ENCODE measurements around the gene KCTD1. TPM values are rescaled to one million over a fixed set of nuclear protein-coding genes. Genes with fewer than 3 reads are reported as not detected.

Gene KCTD1
- total RNA-seq, 2 experiments from 2014 or later, result 3.2 to 4.2 TPM

DNA sequence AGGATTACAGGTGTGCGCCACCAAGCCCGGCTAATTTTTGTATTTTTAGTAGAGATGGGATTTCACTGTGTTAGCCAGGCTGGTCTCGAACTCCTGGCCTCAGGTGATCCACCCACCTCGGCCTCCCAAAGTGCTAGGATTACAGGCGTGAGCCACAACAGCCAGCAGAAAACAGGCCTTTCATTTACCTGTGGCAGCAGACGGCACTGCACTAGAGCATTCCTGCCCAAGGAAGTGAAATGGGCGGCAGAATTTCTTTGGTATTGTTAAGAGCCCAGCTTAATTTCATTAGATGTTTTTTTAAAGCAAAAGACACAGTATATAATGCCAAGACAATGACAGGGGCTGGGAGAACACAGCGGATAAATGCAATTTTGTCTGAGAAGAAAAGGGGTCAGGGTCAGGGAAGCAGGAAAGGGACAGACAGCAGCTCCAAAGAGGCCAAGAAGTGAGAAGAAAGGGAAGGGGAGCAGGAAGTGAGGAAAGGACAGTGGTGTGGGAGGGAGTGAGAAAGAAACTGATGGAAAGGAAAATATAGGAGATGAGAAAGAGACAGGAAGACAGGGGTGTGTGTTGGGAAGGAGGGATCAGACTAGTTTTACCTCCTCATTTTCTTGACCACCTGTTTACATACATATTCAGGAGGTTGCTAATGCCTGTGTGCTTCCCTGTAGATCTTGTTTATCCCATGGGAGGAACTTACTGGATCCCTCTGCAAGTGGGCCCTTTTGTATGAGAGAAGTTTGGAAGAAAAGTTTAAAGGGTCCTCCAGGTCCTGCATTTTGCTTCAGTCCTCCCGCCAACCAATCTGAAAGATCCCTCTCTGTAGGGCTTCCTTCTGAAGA lies 32.5 kb downstream of the KCTD1 start:
- no peaks in the 10 kb centered on the region for H3K27me3 Mint-ChIP-seq
- H3K27ac Mint-ChIP-seq, result no peak overlapping the region
- H3K4me1 Mint-ChIP-seq, result no peaks in the 10 kb centered on the region
- ATAC-seq (no peak), DNase-seq (no peak)
- intact Hi-C loops (cut with DNase I, micrococcal nuclease), result no loop called here
- H3K4me3 Mint-ChIP-seq, result no peak overlapping the region
- ChIA-PET CTCF (no interaction called here), POLR2A (no interaction called here)
- no peaks in the 10 kb centered on the region for H3K9me3 Mint-ChIP-seq (ENCODE audit: low read depth)
- no peaks in the 10 kb centered on the region for H3K36me3 Mint-ChIP-seq (ENCODE audit: low read depth)

DNA sequence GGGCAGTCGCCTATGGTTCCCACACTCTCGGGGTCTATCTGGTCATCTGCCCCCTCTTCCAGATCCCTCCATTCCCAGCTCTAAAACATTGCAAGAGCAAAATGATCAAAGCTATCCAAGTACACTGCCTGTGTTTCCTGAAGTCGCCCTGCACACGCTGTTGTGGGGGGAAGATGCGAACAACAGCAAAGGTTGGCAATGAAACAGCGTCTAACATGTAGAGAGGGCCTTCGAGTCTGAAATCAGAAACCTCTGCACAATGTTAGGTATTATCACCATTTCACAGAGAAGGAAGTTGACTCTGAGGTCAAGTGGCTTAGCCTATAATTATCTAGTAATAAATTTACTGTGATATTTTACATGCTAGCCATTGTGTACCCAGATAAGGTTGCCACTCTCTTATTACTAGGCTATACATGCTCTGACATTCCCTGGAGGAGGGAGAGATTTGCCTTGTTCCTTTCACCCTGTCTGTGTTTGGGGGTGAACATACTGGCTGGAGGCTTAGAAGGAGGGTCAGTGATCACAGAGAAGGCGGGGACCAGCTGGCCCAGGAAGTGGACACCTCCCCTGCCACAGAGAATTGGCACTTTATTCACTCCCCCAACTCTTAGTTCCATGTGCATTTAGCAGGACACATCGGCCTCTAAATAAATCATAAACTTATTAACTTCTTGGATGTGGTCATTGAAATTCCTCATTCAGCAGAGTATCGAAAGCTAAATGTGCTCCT lies 36.8 kb downstream of the KCTD1 start:
- ATAC-seq, result no peak
- no peak for DNase-seq
- Mint-ChIP-seq H3K27me3 (no peaks in the 10 kb centered on the region), H3K36me3 (ENCODE audit: low read depth) (no peaks in the 10 kb centered on the region), H3K4me3 (no peak overlapping the region), H3K4me1 (no peaks in the 10 kb centered on the region), H3K9me3 (ENCODE audit: low read depth) (no peaks in the 10 kb centered on the region), H3K27ac (no peak overlapping the region)
- CTCF ChIA-PET, result interaction anchor here (1.4 kb wide), 1 partner anchor 10 kb away, joined by 3 read pairs; no protein-coding TSS in a partner anchor
- POLR2A ChIA-PET, result interaction anchor here (0.6 kb wide), 1 partner anchor 58 kb away, joined by 3 read pairs; no protein-coding TSS in a partner anchor
- intact Hi-C loops (cut with DNase I, micrococcal nuclease), result no loop called here

DNA sequence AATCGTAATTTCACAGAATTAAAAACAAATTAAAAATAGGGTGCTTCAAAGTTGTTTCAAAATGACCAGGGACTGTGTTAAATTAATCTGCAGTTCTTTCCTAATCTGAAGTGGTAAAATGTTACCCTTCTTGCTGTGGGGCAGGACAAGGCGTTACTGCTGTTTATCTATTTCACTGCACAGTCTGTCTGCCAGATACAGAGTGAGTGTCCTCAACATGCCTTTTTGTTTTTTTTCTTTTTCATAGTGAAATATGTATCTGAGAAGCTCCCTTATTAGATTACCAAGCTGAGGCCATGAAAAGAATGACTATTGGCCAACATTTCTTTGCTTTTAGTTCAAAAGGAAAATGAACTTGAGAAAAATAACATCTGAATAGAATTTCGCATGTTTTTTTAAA lies 38.0 kb downstream of the KCTD1 start:
- no peak overlapping the region for H3K4me3 Mint-ChIP-seq
- no peaks in the 10 kb centered on the region for H3K4me1 Mint-ChIP-seq
- no peak for DNase-seq
- no peak overlapping the region for H3K27ac Mint-ChIP-seq
- no peak for ATAC-seq
- H3K36me3 Mint-ChIP-seq (ENCODE audit: low read depth), result no peaks in the 10 kb centered on the region
- ChIA-PET POLR2A (no interaction called here), CTCF (interaction anchor here (0.6 to 1.4 kb wide), 3 partner anchors 9 to 67 kb away, joined by 3 to 4 read pairs (median 3); no protein-coding TSS in a partner anchor)
- no peaks in the 10 kb centered on the region for H3K27me3 Mint-ChIP-seq
- intact Hi-C loops (cut with DNase I, micrococcal nuclease), result no loop called here
- H3K9me3 Mint-ChIP-seq (ENCODE audit: low read depth), result no peaks in the 10 kb centered on the region

DNA sequence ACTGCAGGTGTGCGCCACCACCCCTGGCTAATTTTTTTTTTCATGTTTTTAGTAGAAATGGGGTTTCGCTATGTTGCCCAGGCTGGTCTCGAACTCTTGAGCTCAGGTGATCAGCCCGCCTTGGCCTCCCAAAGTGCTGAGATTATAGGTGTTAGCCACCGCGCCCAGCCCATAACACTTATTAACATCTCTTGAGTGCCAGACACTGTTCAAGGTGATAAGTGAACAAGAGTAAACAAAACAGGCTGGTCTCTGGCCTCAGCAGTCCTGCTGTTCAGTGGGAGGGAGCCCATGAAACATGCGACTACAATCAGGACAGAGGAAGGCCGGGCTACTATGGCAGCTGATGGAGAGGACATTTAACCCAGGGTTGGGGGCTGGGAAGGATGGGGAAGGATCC lies 42.3 kb downstream of the KCTD1 start:
- Mint-ChIP-seq H3K4me1 (peaks cover 3% of the 10 kb centered on the region), H3K9me3 (ENCODE audit: low read depth) (no peaks in the 10 kb centered on the region), H3K36me3 (ENCODE audit: low read depth) (no peaks in the 10 kb centered on the region), H3K27me3 (no peaks in the 10 kb centered on the region), H3K27ac (no peak overlapping the region), H3K4me3 (no peak overlapping the region)
- ATAC-seq, result no peak
- POLR2A ChIA-PET, result interaction anchor here (0.6 kb wide), 1 partner anchor 565 kb away, joined by 3 read pairs; no protein-coding TSS in a partner anchor
- CTCF ChIA-PET, result interaction anchor here (1.6 kb wide), 1 partner anchor 122 kb away, joined by 4 read pairs; no protein-coding TSS in a partner anchor
- intact Hi-C loops (cut with DNase I, micrococcal nuclease), result no loop called here
- DNase-seq, result no peak

DNA sequence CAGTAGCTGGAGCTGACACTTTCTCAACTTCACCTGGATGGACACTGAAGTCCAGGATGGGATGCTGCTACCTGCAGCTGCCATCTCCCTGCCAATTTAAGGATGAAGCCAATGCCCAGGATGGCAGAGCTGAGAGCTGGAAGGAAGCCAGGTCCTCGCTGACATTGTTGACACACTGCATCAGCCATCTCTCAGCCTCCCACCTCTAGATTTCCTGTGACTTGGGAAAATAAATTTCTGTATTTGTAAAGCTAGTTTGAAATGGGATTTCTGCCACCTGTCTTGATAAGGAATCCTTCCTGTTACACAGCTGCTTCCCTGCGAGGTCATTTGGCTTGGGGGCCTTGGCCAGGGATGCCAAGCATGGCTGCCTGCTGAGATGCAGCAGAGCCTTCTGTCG lies 43.5 kb downstream of the KCTD1 start:
- H3K4me3 Mint-ChIP-seq, result no peak overlapping the region
- ChIA-PET CTCF (no interaction called here), POLR2A (no interaction called here)
- DNase-seq (no peak), ATAC-seq (no peak)
- no peaks in the 10 kb centered on the region for H3K36me3 Mint-ChIP-seq (ENCODE audit: low read depth)
- H3K27me3 Mint-ChIP-seq, result no peaks in the 10 kb centered on the region
- no peak overlapping the region for H3K27ac Mint-ChIP-seq
- H3K4me1 Mint-ChIP-seq, result peaks cover 3% of the 10 kb centered on the region
- intact Hi-C loops (cut with DNase I, micrococcal nuclease), result no loop called here
- no peaks in the 10 kb centered on the region for H3K9me3 Mint-ChIP-seq (ENCODE audit: low read depth)

DNA sequence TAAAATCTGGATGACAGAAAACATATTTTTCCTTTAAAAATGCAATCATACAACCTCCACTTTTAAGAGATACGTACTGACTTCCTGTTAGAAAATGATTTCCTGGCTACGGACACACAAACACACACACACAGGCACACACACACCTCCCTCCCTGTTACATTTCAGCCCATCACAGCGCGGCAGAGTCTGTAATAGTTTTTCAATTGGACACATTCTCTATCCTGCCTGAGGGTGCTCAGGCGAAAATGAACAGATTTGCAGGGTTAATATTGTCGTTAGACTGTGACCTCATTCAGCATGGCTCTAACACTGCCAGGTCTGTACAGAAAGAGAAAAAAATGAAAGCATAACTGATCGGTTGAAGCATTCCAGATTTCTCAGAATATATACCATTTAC lies 45.0 kb downstream of the KCTD1 start:
- ChIA-PET POLR2A (no interaction called here), CTCF (no interaction called here)
- H3K27me3 Mint-ChIP-seq, result no peaks in the 10 kb centered on the region
- H3K27ac Mint-ChIP-seq, result no peak overlapping the region
- no peak for ATAC-seq
- H3K36me3 Mint-ChIP-seq (ENCODE audit: low read depth), result no peaks in the 10 kb centered on the region
- intact Hi-C loops (cut with DNase I, micrococcal nuclease), result no loop called here
- no peak for DNase-seq
- H3K4me1 Mint-ChIP-seq, result peaks cover 3% of the 10 kb centered on the region
- no peak overlapping the region for H3K4me3 Mint-ChIP-seq
- H3K9me3 Mint-ChIP-seq (ENCODE audit: low read depth), result no peaks in the 10 kb centered on the region

DNA sequence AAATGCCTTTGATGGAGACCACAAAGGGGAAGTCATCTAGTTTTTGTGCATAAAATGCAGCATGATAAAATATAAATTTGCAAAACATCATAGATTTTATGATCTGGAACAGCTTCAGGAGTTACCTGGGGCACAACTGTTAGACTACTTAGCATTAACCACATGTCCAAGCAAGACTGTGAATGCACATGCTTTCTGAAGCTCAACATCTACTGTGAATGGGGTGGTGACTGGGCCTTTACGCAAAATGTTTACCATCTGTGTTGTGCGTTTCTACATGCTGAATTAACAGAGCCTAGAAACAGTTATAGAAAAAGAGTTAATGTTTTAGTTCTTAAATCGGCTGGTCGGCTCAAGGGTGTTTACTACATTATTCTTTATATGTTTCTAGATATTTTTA lies 45.5 kb downstream of the KCTD1 start:
- Mint-ChIP-seq H3K4me3 (no peak overlapping the region), H3K27ac (no peak overlapping the region), H3K36me3 (ENCODE audit: low read depth) (no peaks in the 10 kb centered on the region), H3K4me1 (peaks cover 3% of the 10 kb centered on the region), H3K9me3 (ENCODE audit: low read depth) (no peaks in the 10 kb centered on the region), H3K27me3 (no peaks in the 10 kb centered on the region)
- intact Hi-C loops (cut with DNase I, micrococcal nuclease), result no loop called here
- ATAC-seq (no peak), DNase-seq (no peak)
- CTCF ChIA-PET, result no interaction called here
- POLR2A ChIA-PET, result no interaction called here

DNA sequence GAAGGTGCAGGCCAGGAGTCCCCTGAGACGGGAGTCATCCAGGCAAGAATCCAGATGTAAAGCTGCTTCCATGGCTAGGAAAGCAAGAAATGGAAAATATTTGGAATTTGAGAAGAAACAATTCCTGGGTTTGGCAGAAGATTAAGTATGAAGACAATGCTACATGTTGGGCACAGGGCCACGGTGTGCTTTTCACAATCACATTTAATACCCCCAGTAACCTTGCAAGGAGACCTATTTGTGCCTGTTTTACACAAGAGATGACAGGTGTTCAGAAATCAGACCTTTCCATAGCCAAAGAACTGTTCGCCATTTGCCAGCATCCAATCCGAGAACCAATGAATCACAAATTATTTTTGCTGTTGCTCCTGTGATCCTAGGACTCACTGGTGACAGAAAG lies 50.5 kb downstream of the KCTD1 start:
- H3K4me3 Mint-ChIP-seq, result no peak overlapping the region
- POLR2A ChIA-PET, result no interaction called here
- CTCF ChIA-PET, result no interaction called here
- ATAC-seq (no peak), DNase-seq (no peak)
- no peaks in the 10 kb centered on the region for H3K27me3 Mint-ChIP-seq
- no peaks in the 10 kb centered on the region for H3K36me3 Mint-ChIP-seq (ENCODE audit: low read depth)
- H3K27ac Mint-ChIP-seq, result no peak overlapping the region
- H3K4me1 Mint-ChIP-seq, result no peaks in the 10 kb centered on the region
- intact Hi-C loops (cut with DNase I, micrococcal nuclease), result no loop called here
- H3K9me3 Mint-ChIP-seq (ENCODE audit: low read depth), result no peaks in the 10 kb centered on the region

DNA sequence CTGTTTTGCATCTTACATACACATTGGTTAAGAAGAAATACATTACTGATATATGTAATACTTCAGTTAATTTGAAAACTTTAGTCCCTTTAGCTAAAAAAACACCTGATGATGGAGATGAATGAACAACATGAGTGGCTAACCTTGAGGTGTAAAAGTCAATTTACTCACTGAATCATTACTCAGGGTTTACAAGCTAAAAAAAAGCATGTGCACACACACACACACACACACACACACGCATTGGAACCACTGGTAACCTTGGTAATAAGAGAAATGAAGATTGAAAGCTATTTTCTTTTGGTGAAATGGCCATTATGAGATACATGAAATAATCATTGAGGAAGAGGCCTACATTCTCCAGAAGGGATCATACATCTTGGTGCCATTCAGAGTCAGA lies 51.8 kb downstream of the KCTD1 start:
- intact Hi-C loops (cut with DNase I, micrococcal nuclease), result no loop called here
- Mint-ChIP-seq H3K36me3 (ENCODE audit: low read depth) (no peaks in the 10 kb centered on the region), H3K4me1 (no peaks in the 10 kb centered on the region), H3K27ac (no peak overlapping the region), H3K9me3 (ENCODE audit: low read depth) (no peaks in the 10 kb centered on the region), H3K27me3 (no peaks in the 10 kb centered on the region), H3K4me3 (no peak overlapping the region)
- POLR2A ChIA-PET, result no interaction called here
- no peak for ATAC-seq
- CTCF ChIA-PET, result interaction anchor here (0.7 kb wide), 1 partner anchor 1219 kb away, joined by 3 read pairs; no protein-coding TSS in a partner anchor
- DNase-seq, result no peak

DNA sequence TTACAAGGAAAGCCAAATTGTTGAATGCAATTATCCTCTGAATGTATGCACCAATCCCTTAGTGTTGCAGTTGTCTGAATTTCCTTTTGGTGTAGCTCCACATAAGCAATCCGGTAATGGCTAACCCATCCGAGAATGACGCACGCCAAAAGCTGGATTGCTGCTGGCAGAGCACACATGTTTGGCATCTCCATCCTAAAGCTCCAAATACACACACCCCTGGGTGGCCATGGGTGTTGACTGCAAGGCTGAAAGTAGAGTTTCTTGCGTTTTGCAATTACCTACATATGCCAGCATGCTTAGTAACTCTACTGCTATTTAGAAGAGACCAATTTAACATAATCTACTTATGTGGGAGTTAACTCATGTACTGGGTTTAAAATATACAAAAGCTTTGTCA lies 53.1 kb downstream of the KCTD1 start:
- DNase-seq (no peak), ATAC-seq (no peak)
- no peak overlapping the region for H3K4me3 Mint-ChIP-seq
- CTCF ChIA-PET, result no interaction called here
- no peaks in the 10 kb centered on the region for H3K9me3 Mint-ChIP-seq (ENCODE audit: low read depth)
- H3K27ac Mint-ChIP-seq, result no peak overlapping the region
- POLR2A ChIA-PET, result no interaction called here
- no peaks in the 10 kb centered on the region for H3K36me3 Mint-ChIP-seq (ENCODE audit: low read depth)
- intact Hi-C loops (cut with DNase I, micrococcal nuclease), result no loop called here
- no peaks in the 10 kb centered on the region for H3K27me3 Mint-ChIP-seq
- no peaks in the 10 kb centered on the region for H3K4me1 Mint-ChIP-seq

DNA sequence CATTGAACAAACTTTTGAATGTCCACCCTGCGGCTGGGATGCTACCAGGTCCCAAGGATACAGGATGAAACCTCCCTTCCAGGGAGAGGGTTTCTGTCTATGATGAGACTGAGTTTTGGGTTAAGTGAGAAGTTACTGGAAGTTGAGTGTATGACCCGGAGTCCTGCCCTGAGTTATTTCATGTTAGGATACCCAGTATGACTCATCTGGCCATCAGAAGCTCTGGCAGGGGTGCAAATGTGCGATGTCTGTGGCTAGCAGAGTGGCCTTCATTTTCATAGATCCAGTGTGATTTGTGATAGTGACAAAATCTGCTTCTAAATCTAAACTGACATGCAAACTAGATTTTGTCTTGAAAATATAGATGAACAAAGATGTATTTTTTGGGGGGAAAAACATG lies 55.3 kb downstream of the KCTD1 start:
- H3K4me3 Mint-ChIP-seq, result no peak overlapping the region
- ChIA-PET POLR2A (no interaction called here), CTCF (no interaction called here)
- no peaks in the 10 kb centered on the region for H3K9me3 Mint-ChIP-seq (ENCODE audit: low read depth)
- no peak for DNase-seq
- no peak for ATAC-seq
- intact Hi-C loops (cut with DNase I, micrococcal nuclease), result no loop called here
- no peaks in the 10 kb centered on the region for H3K36me3 Mint-ChIP-seq (ENCODE audit: low read depth)
- no peak overlapping the region for H3K27ac Mint-ChIP-seq
- H3K4me1 Mint-ChIP-seq, result no peaks in the 10 kb centered on the region
- no peaks in the 10 kb centered on the region for H3K27me3 Mint-ChIP-seq

DNA sequence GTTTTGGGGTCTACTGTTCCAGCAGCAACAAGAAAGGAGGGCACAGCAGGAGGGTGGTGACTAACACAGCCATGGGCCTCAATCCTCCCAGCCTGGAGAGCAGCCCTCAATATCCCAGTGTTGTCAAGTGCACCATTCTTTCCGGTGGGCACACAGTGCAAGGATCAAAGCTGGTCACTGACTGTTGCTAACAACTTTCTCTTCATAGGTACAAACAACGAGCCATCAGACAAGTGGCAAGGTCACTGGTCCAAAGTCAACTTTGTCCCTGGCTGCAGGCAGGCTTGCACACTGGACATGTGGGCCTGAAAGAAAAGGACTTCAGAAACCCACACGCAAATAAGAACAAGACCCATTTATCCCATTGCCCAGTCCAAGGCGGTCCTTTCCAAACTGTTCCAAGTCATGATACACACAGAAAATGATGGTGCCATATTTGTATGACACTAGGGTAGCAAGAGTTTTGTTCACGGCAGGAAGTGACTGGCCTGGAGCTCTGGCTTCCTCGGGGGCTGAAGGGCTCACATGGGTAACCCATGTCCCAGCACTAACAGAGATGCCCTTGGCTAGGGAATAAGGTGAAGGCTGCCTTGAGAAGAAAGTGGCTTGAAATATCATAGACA lies 57.0 kb downstream of the KCTD1 start:
- DNase-seq (no peak), ATAC-seq (no peak)
- H3K4me1 Mint-ChIP-seq, result peaks cover 2% of the 10 kb centered on the region
- CTCF ChIA-PET, result no interaction called here
- intact Hi-C loops (cut with DNase I, micrococcal nuclease), result no loop called here
- no peak overlapping the region for H3K4me3 Mint-ChIP-seq
- no peak overlapping the region for H3K27ac Mint-ChIP-seq
- POLR2A ChIA-PET, result no interaction called here
- H3K27me3 Mint-ChIP-seq, result no peaks in the 10 kb centered on the region
- no peaks in the 10 kb centered on the region for H3K9me3 Mint-ChIP-seq (ENCODE audit: low read depth)
- no peaks in the 10 kb centered on the region for H3K36me3 Mint-ChIP-seq (ENCODE audit: low read depth)
